C1 segment of cervical spinal cord (tissue), 14 donors: ENCODE results near the gene TNS3.
"Not testable (repeated sequence)": the region's sequence is repeated elsewhere in the genome, so short reads cannot be mapped to it uniquely, and the experiment has no call there.

ENCODE experiments used
- DNase-seq, 14 donors: peaks; one replicate each; lab custom pipeline; 2025; lab: John Stamatoyannopoulos, UW

Gene TNS3

DNA sequence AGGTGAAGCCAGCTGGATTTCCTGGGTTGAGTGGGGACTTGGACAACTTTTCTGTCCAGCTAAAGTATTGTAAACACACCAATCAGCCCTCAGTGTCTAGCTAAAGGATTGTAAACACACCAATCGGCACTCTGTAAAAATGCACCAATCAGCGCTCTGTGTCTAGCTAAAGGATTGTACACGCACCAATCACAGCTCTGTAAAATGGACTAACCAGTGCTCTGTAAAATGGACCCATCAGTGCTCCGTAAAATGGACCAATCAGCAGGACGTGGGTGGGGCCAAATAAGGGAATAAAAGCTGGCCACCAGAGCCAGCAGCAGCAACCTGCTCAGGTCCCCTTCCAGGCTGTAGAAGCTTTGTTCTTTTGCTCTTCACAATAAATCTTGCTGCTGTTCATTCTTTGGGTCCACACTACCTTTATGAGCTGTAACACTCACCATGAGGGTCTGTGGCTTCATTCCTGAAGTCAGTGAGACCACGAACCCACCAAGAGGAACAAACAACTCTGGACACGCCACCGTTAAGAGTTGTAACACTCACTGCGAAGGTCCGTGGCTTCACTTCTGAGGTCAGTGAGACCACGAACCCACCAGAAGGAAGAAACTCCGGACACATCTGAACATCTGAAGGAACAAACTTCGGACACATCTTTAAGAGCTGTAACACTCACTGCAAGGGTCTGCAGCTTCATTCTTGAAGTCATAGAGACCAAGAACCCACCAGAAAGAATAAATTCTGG is 21.8 kb upstream of the TNS3 start:
- not testable (repeated sequence) for DNase-seq

DNA sequence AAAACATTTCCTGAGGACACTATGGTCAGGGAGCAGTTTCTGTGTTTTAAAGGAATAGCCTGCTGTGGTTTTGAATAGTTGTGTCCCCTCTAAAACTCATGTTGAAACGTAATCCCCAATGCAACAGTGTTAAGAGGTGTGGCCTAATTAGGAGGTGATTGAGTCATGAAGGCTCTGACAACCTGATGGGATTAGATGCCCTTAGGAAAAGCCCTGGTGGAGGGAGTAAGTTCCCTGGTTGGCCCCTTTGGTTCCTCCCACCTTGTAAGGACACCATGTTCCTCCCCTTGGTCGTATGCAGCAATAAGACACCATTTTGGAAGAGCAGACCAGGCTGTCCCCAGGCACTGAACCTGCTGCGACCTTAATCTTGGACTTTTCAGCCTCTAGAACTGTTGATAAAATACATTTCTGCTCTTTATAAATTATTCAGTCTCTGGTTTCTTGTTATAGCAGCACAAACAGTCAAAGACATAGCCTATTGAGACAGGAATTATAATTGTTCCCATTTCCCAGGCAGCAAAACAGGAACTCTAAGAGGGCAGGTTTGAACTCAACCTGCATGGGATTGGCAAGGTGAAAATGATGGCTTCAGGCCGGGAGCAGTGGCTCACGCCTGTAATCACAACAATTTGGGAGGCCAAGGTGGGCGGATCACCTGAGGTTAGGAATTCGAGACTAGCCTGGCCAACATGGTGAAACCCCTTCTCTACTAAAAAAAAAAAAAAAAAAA is 20.5 kb upstream of the TNS3 start:
- DNase-seq = no peak

DNA sequence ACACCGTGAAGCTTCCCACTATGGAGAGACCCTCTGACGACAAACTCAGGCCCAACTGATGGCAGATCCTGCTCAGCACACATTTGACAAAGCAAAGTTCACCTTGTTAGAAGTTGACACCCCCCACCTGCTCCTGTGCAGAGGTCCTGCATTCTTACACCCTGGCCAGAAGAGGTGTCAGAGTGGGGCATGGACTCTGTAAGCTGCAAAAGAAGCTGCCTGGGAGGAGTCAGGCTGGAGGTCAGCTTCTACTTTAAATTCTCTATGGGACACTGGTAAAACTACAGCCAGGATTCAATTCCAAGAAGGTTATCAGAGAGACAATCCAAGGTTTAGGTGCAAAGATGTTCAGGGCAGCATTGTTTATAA is 20.0 kb upstream of the TNS3 start:
- DNase-seq = no peak

DNA sequence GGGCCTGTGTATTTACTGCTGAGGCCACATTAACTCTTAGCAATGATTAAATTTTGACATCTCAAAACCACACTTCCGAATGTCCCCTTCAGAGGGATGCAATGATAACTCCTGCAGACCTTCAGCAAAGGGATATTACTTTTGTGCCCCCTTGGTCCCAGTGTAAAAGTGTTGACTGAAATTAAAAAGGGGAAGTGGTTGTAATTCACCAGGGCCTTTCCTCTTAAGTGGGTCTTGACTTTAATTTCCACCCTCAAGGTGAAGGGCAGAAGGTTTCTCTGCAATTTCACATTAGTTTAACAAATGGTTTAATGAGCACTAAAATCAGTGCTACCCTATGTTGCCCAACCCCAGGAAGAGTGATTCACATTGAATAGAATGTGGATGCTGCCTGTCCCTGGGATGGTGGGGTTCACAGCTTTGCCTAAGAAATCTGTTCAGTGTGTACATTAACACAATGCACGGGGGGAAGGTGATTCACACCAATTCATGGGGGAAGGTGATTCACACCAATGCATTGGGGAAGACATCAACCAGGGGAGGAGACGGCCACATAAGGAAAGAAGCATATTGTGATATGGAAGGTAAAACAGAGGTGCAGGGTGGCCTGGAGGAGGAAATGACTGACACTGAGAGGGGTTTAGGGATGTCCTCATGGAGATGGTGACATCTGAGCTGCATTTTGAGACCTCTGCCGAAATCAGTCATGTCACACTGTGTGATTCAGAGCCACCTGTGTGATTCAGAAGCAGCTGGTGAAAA is 19.4 kb upstream of the TNS3 start:
- no peak for DNase-seq

DNA sequence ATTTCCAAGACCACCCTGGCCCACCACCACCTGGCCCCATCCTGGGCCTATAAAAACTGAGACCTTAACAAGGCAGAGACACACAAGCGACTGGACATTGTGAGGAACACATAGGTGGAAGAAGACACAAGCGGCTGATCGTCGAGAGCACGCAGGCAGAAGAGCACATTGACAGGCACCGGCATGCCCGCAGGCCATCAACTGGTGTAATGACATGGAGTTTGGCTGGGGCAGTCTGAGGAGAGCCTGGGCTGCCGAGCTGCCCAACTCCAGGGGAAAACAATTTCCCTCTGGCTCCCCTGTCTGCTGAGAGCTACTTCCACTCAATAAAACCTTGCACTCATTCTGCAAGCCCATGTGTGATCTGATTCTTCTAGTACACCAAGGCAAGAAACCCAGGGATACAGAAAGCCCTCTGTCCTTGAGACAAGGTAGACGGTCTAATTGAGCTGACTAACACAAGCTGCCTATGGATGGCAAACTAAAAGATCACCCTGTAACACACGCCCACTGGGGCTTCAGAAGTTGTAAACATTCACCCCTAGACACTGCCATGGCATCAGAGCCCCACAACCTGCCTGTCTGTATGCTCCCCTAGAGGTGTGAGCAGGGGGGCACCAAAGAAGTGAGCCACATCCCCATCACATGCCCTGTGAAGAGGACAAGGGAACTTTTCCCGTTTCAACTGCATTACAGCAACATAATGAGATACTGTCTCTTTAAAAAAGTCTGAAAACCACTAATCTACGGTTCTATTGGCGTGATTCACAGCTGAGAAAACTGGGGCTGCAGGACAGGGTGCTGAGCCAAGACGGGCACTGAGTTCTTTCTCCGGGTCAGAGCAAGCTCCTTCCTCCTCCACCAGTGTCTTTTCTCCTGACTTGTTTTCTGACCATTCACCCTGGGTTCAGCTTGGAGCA is 18.5 kb upstream of the TNS3 start:
- DNase-seq = no peak

DNA sequence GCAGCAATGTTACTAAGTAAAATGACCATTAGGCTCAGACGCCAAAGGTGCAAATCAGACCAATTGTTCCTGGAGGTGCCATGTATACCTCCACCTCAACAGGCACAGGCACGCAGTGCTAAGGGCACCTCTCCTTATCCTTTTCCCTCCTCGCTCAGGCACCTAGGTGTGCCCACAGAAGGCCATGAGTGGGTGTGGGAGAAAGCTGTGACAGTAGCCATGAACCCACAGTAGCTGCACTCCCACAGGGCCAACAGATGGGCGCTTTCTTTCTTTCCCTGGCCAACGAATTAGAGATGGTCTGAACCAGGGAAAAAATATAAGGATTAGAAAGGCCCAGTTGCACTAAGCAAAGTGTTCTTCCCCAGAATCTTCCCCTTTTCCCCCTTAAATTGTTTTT is 15.5 kb upstream of the TNS3 start:
- peak in 1 of 14 donors; percentile 40 for DNase-seq

DNA sequence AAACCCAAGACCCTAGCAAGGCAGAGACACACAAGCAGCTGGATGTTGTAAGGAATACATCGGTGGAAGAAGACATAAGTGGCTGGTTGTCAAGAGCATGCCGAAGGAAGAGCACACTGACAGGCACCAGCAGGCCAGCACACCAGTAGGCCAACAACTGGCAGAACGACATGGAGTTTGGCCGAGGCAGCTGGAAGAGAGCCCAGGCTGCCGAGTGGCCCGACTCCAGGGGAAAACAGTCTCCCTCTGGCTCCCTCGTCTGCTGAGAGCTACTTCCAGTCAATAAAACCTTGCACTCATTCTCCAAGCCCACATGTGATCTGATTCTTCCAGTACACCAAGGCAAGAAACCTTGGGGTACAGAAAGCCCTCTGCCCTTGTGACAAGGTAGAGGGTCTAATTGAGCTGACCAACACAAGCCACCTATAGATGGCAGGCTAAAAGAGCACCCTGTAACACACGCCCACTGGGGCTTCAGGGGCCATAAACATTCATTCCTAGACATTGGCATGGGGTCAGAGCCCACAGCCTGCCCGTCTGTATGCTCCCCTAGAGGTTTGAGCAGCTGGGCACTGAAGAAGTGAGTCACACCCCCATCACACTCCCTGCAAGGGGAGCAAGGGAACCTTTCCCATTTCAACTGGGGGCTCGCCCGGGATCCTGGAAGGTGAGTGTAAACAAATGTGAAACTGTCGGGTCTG is 14.7 kb upstream of the TNS3 start:
- peak in 9 of 14 donors; percentile 23 to 68 (median 41) for DNase-seq

DNA sequence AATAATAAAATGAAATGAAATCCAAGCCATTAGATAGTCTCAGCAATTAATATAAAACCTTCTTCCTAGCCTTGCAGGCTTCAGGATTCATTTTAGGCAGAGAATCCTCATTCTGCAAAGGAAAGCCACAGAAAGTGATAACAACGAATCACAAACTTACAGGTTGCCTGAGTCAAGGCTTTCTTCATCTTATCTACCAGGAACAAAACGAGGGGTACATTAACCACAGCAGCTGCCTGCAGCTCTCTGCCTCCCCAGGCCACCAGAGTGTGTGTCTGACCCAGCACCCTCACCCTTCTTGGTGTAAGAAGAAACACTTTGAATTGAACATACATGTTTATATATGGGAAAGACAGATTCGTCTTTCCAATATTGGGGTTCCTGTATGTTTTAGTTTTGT is 12.5 kb upstream of the TNS3 start:
- no peak for DNase-seq

DNA sequence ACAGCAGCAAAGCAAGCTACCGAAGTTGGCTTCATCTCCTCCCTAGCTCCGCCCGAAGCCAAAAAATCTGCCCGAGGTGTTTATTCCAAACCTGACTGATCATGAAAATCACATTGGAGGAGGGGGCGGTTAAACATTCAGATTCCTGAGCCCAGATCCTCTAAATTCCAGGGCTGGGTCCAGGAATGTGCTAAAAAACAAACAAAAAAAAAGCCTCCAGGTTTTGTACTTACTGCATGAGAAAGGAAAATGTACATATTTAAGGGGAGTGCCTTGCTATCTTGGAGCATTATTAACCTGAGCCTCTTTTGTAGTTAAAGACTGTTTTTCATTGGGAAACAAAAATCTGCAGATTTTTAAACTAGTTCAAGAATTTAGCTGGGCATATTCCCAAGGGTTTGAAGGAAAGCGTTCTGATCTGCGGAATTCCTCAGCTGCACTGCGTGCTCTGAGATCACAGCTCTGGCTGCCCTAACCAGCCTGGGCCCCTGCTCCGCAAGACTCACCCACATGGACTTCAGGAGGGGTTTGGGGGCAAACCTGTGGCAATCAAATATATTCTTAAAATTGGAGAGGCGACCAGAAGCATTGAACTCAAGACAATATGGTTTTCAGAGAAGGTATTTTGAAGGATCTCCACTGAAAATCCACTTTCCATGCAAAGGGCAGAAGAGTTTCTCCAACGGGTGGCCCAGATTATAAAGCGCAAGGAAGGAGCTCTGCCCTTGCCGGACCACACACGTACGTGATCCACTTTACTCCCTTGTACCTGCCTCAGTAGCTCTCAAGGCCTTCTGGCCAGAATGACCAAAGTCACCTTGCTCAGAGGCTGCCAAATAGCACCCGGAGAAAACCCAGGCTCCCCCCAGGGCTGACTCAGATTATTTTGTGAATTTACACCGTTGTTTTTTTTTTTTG is 10.0 kb upstream of the TNS3 start:
- DNase-seq = no peak

DNA sequence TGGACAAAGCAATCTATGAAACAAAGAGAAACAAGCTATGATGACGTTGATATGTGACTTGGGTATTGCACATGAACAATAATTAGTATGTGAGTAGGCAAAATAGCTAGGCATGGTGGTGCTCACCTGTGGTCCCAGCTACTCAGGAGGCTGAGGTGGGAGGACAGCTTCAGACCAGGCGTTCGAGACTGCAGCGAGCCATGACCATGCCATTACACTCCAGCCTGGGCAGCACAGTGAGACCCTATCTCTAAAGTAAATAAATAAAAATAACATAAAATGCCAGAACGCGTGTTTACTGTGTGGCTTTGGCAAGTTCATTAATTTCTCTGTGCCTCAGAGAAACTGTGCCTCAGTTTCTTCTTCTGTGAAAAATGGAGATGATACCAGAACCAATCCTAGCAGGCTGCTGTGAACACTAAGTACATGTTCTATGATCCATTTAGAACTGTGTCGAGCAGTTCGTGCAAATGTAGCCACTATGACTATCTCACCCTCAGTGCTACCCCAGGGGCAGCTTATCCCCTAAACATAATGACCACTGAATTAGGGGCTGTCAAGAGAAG is 9.3 kb upstream of the TNS3 start:
- DNase-seq = no peak

DNA sequence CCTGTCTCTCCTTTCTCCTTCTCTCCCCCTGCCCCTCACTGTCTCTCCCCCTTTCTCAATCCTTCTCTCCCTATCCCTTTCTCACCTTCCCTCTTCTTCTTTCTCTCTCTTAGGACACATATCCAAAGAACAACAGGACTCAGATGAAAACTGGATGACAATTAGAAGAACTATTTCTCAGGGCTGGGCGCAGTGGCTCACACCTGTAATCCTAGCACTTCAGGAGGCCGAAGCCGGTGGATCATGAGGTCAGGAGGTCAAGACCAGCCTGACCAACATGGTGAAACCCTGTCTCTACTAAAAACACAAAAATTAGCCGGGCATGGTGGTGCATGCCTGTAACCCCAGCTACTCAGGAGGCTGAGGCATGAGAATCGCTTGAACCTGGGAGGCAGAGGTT is 8.3 kb upstream of the TNS3 start:
- DNase-seq = not testable (repeated sequence)

DNA sequence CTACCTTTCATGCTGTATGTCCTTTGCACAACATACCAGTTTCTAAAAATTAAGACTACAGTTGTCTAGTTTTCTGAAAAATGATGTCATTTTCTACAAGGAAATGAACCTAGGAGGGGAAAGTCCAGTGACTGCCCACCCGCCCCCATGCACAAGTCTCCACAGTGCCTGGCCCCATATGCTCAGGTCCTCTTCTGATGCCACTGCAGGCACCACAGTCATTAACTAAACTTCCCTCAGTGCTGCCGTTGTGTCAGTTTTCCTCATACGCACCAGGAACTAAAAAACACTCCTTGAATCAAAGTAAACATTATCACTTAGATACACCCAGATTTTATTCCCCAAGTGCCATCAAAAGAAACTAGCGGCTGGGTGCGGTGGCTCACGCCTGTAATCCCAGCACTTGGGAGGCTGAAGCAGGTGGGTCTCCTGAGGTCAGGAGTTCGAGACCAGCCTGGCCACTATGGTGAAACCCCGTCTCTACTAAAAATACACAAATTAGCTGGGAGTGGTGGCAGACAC is 6.9 kb upstream of the TNS3 start:
- DNase-seq = no peak

DNA sequence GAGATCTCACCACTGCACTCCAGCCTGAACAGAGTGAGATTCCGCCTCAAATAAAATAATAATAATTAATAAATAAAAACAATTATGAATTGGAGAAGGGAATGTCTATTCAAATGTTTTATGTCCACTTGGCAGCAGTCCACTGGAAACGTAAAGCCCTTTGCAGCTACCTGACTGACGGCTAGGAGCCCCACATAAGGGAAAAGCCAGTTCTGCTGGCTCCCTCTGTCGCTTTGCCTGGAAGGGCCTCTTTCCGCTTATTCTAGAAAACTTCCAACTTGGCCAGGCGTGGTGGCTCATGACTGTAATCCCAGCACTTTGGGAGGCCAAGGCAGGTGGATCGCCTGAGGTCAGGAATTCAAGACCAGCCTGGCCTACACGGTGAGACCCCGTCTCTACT is 6.1 kb upstream of the TNS3 start:
- no peak for DNase-seq

DNA sequence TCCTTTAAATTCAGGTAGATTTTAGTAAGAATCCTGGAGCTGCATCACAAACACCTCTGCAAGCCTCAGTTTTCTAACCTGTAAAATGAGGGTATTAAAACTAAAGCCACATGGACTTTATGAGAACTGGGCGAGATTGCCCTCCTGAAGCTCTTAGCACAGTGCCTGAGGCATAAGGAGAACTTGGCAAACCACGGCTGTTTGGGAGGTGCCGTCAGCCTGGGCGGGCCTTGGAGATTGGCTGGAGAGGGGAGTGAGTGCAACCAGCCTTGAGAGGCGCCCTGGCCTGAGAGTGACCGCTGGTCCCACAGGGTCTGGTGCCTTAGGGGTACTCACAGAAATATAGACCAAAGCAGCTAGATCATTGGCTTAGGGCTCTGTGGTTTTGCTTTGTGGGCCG is 5.4 kb upstream of the TNS3 start:
- peak in 1 of 14 donors; percentile 77 for DNase-seq

DNA sequence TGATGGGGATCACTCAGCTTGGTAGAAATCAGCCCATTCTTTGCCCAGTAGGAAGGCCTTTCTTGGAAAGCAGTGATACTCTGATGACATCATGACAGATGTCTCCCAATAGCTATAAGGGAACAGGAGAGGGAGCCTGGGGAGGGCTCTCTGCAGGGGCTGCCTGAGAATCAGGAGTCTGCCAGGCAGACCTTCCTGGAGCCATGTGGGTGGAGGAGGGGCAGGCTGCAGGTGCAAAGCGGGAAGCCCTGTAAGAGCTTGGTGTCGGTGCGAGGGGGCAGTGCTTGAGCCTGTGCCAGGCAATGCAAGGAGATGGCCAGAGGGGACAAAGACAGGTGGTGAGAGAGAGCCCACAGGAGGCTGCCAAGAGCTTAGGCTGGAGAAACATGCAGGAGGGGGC is 5.0 kb upstream of the TNS3 start:
- DNase-seq = peak in 1 of 14 donors; percentile 89

DNA sequence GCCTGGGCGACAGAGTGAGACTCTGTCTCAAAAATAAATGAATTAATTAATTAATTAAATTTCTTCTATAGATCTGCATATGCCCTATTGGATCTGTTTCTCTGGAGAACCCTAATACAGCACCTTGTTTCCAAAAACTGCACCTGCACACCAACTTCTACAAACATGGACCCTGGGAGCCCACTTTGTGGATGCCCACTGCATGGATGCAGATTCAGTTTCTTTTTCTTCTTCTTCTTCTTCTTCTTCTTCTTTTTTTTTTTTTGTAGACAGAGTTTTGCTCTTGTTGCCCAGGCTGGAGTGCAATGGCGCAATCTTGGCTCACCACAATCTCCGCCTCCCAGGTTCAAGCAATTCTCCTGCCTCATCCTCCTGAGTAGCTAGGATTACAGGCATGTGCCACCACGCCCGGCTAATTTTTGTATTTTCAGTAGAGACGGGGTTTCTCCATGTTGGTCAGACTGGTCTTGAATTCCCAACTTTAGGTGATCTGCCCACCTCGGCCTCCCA is 4.3 kb upstream of the TNS3 start:
- not testable (repeated sequence) for DNase-seq

DNA sequence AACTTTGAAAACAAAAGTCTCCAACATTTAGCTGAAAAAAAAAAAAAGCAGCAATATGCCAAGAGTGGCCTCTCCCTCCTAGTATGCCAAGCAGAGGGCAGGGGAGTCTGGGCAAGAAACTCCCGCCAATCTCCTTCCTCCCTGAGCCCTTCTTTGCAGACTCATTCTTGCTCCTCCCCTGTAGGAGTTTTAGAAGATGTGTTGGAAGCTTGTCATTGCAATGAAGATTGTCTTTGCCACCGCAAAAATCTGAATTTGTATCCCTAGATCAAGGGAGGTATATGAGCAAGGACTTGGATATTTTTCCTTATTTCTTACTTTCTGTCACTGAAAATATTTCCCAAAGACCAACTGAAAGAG is 2.6 kb upstream of the TNS3 start:
- no peak for DNase-seq

DNA sequence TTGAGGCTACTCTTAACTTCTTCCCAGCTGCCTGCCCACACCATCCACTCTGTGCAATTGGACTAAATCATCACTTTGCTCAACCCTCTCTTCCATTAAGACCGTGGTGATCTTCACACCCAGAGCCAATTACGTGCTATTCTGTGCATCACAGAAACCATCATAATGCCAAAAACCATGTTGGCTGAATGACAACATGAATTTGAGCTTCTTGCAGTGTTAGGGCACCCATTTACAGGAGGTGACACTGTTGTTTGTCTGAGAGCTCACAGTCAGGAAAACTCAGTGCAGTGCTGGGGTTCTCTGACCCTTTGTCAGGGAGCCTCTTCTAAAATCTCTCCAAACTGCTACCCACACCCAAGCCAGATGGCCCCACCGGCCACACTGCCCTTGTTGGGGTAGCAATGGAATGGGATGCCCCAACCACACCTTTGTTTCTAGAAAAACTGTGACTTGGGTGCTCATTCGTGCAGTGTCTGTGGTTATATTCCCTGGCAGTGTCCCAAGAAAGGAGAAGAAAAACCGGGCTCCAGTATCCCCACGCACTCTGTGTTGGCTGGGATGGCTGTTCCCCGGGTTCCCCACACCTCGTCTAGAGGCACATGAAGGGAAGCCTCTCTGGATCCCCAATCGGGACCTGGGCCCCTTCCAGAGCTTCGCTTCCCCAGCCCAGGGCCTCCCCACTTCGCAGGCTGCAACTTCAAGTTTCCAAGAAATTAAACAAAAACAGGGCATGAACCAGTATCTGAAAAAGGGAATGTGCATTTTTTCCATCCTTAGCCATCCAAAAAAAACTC is 2.0 kb upstream of the TNS3 start:
- DNase-seq = no peak
